ENCODE results near the gene MAP2K5.
"Not testable (repeated sequence)": the region's sequence is repeated elsewhere in the genome, so short reads cannot be mapped to it uniquely, and the experiment has no call there.

MAP2K5 gene

GRCh38 chr15:67672834-67673233 is 130.3 kb downstream of the MAP2K5 start:
- not testable (repeated sequence) for DNase-seq (ENCODE audit: low spot score)

- DNase-seq (ENCODE audit: low spot score), result no peak
These were observed 132.5 kb downstream of the MAP2K5 start for GRCh38 chr15:67674983-67675382.

GRCh38 chr15:67678089-67678488 is 135.6 kb downstream of the MAP2K5 start:
- DNase-seq (ENCODE audit: low spot score), result no peak

GRCh38 chr15:67678993-67679392 is 136.5 kb downstream of the MAP2K5 start:
- DNase-seq (ENCODE audit: low spot score), result no peak

- no peak for DNase-seq (ENCODE audit: low spot score)
These were observed 138.1 kb downstream of the MAP2K5 start for GRCh38 chr15:67680641-67681040.

GRCh38 chr15:67685008-67685599 is 142.6 kb downstream of the MAP2K5 start:
- no peak for DNase-seq (ENCODE audit: low spot score)

- no peak for DNase-seq (ENCODE audit: low spot score)
These were observed 143.2 kb downstream of the MAP2K5 start for GRCh38 chr15:67685716-67686115.

GRCh38 chr15:67690936-67691335 is 148.4 kb downstream of the MAP2K5 start:
- no peak for DNase-seq (ENCODE audit: low spot score)

GRCh38 chr15:67691450-67691849 is 148.9 kb downstream of the MAP2K5 start:
- no peak for DNase-seq (ENCODE audit: low spot score)

- no peak for DNase-seq (ENCODE audit: low spot score)
These were observed 150.1 kb downstream of the MAP2K5 start for GRCh38 chr15:67692573-67692972.

- DNase-seq (ENCODE audit: low spot score), result no peak
These were observed 153.6 kb downstream of the MAP2K5 start for GRCh38 chr15:67696087-67696486.

GRCh38 chr15:67700023-67700422 is 157.5 kb downstream of the MAP2K5 start:
- DNase-seq (ENCODE audit: low spot score), result no peak

GRCh38 chr15:67701669-67702068 is 159.2 kb downstream of the MAP2K5 start:
- no peak for DNase-seq (ENCODE audit: low spot score)

- peak; percentile 35 for DNase-seq (ENCODE audit: low spot score)
These were observed 165.2 kb downstream of the MAP2K5 start for GRCh38 chr15:67707520-67708283.

- no peak for DNase-seq (ENCODE audit: low spot score)
These were observed 166.0 kb downstream of the MAP2K5 start for GRCh38 chr15:67708500-67708899.

GRCh38 chr15:67715170-67715569 is 172.7 kb downstream of the MAP2K5 start:
- DNase-seq (ENCODE audit: low spot score), result no peak

GRCh38 chr15:67716171-67716570 is 173.7 kb downstream of the MAP2K5 start:
- DNase-seq (ENCODE audit: low spot score), result no peak

GRCh38 chr15:67717776-67718175 is 175.3 kb downstream of the MAP2K5 start:
- no peak for DNase-seq (ENCODE audit: low spot score)

GRCh38 chr15:67719330-67719959 is 176.9 kb downstream of the MAP2K5 start:
- no peak for DNase-seq (ENCODE audit: low spot score)

- no peak for DNase-seq (ENCODE audit: low spot score)
These were observed 178.2 kb downstream of the MAP2K5 start for GRCh38 chr15:67720556-67721175.

- no peak for DNase-seq (ENCODE audit: low spot score)
These were observed 179.7 kb downstream of the MAP2K5 start for GRCh38 chr15:67722030-67722817.

Measured in iPS-NIHi11 (cell line).